Pulmonary artery endothelial cell (primary cell): ENCODE results near the gene HAO1. TPM values are rescaled to one million over a fixed set of nuclear protein-coding genes. Genes with fewer than 3 reads are reported as not detected.
"Not testable (repeated sequence)": the region's sequence is repeated elsewhere in the genome, so short reads cannot be mapped to it uniquely, and the experiment has no call there.

Experiments
- DNase-seq: peaks from one replicate; pipeline ENCODE4 v3.0.0-alpha.2; 2011; ENCODE audit warnings: low read depth, low spot score
- total RNA-seq: library from RNA; depleted of rRNA; stranded (reverse); fragments of >200 nt; gene quantifications from 2 replicates; pipeline ENCODE4 v1.2.3, GENCODE V29; 2014

Gene HAO1
- total RNA-seq, 1 donor from 2014 or later, result 0.07 TPM

DNA sequence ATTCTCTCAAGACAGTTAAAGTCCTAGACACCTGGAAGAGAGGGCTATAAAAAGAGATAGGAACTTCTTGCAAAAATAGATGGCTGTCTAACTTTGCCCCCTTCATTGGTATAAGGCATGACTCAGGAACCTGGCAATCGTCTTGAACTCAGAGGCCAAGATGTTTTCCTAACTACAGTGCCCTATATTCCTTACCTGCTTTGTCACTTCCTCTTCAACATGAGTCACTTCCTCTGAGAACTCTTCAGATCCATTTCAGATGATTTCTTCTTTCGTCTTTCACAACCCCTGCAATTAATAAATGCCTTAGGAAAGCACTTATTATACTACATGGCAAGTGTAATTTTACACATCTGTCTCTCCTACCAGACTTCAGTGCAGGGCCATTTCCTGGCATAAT is 83.5 kb downstream of the HAO1 start:
- DNase-seq, result peak; percentile 81

DNA sequence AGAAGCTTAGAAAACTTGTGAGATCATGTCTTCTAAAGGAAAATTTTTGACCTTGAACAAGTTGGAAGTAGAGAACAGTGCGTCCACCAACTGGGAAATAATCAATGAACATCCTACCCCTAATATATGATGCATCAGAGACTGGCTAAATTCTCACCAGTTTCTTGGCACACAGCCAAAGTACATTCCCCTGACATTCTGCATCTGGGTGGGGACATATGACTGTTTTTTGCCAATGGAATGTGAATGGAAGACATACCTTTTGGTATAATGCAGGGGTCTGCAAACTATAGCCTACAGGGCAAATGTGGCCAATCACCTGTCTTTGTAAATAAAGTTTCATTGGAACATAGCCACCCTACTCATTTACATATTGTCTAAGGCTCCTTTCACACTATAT is 84.7 kb downstream of the HAO1 start:
- DNase-seq, result no peak

DNA sequence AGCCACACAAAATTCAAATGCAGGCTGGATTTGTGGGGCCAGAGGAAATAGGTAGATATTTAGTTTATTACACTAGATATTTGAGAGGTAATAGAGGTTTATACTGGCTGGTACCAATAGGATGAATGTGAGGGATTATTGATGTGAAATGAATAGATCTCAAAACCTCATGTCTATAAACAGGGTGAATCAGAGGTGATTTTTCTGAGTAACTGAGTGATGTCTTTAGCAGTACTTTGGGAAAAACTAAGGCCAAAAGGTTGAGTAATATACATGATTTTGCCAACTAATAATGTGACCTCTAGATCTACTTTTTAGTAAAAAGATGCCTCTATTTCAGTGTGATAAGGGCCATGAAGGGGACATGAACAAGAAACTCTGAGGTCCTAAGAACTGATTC is 86.8 kb downstream of the HAO1 start:
- no peak for DNase-seq

DNA sequence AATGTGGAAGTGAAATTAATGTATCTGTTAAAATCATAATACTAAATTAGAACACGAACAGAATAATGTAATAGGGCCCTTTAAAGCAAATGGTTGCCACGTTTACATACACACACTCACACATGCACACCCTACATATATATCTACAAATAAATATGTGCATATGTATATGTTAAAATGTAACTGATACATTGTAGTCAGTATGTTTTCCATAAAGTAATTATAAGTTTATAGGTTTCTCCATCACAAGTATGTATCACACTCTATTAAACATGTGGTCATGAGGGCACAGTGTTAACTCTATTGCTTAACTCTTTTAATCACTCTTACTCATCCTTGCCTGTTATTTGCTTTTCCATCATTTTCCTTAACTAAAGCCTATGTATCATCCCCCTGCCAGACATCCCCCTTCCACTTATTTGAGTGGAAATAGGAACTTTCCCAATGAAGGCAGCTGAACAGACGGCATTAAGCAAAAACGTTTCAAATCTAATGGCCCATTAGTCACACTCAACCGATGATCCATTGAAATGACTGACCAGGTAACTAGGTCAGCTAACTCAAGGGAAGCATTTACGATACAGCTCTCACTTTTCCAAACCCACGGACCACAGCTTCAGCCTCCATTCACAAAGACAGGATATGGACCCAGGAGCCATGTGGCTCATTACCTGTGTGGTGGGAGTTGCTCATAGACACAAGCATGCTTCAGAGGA is 89.3 kb downstream of the HAO1 start:
- DNase-seq, result no peak

DNA sequence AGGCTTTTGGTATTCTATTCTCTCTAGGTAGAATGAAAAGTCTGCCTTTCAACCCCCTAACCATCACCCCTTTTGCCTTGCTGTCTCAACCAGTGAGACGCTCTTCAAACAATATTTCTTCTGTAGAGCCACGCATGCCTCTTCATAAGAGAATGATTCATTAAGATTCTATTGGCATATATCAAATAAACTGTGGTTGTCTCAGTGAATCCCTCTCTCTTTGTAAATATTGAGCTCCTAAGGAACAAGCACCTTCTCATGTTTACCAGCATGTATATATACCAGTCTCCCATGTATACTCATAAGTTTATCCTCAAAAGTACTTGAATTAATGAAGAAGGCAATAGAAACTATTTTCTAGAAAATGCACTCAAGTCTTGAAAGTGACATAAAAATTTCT is 90.6 kb downstream of the HAO1 start:
- no peak for DNase-seq

DNA sequence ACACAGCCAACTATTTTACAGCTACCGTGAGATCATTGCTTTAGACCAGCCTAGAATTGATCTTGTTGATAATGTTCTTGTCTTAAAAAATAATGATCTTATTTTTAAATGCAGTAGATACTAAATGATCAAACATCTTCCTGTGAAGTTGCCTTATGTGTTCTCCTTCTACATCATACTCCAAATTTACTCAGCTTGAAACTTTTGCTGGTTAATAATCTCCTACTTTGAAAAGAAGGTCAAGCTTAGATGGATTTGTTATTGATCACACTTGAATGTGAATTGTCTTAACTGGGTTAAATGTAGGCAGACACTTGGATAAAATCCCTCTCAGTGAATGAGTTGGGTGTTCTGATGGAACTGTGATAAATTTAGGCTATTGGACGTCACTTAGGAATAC is 91.9 kb downstream of the HAO1 start:
- DNase-seq, result no peak

DNA sequence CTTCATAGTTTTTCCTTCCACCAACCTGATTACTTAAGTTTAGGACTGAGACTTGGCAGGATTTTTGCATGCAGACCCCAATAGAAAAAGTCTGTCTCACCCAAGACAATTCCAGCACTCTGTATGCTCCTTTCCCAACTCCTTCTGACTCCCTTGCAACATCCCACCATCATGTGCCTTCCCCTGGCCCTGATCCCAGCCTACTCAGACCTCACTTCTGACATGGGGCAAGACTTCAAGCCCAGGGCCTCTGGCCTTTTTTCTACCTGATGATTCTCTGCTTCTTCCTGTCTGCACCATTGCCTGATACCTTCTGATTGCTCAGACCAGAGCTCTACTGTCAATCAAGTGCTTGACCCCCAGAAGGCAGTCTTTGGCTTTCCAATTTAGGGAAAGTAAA is 96.6 kb downstream of the HAO1 start:
- no peak for DNase-seq

DNA sequence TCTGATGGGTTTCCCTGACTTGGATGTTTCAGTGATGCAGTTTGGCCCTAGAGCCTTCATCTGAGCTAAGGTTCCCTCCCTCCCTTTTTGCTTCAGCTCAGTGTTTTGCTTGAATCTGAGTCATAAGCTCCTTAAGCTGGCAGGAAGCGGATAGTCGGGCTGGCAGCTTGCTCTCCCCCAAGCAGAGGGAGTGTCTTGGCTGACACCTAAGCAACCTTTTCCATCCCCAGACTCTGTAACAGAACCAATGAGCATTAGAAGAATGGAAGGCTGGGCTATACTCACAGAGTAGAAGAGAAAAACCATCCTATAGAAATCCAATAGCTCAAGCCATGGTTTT is 98.3 kb downstream of the HAO1 start:
- DNase-seq, result peak; percentile 89

DNA sequence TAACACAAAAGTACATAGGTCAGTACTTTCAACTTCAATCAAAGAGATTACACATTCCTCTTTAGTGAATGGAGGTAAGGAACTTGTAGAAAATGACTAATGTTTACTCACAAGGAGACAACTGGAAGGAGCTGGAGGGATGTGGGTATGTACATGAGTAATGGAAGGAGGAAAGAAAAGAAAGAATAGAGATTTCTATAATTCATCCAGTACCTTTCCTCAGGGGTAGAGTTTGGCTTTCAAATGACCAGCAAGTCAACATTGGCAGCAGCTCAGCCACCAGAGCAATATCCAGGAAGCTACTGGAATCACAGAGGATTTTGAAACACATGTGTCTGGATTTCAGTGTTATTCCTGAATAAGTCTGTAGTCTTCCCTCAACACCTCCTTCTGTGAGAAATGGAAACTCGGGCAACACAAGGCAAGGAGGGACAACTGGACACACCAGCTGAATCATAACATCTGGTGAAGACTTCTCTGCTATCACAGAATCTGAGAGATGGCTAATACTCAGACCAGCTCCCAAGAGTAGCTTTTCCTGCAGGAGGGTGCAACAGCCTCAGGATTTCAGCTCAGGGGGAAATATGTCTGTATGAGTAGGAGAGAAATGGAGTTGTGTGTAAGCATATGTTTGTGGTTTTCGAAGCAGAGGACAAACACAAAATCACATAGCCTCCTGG is 98.8 kb downstream of the HAO1 start:
- DNase-seq, result peak; percentile 36

DNA sequence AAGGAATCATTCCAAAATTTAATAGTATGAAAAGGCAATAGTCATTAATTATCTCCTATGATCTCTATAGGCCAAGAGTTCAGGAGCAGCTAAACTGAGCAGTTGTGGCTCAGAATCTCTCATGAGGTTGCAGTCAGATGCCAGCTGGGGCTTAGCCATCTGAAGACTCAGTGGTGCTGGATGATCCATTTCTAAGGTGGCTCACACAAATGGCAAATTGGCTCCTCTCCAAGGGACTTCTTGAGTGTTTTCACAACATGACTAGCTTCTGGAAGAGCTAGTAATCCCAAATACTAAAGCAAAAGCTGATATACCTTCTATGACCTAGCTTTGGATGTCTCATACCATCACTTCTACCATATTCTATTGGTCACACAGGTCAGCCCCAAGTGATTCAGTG is 104.2 kb downstream of the HAO1 start:
- DNase-seq, result no peak

DNA sequence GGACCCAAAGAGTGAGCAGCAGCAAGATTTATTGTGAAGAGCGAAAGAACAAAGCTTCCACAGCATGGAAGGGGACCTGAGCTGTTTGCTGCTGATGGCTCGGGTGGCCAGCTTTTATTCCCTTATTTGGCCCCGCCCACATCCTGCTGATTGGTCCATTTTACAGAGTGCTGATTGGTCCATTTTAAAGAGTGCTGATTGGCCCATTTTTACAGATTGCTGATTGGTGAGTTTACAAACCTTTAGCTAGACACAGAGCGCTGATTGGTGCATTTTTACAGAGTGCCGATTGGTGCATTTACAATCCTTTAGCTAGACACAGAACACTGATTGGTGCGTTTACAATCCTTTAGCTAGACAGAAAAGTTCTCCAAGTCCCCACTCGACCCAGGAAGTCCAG is 105.8 kb downstream of the HAO1 start:
- not testable (repeated sequence) for DNase-seq

Other genes starting within 250 kb of the HAO1 start
- 20.1 and 21.1 TPM in 2 replicates for gene TMX4, start 79.3 kb upstream of the HAO1 start, total RNA-seq
- gene PLCB1, start 191.8 kb upstream of the HAO1 start, total RNA-seq, result 13.6 and 17.6 TPM in 2 replicates